G401.6 (cell line): ENCODE results near the gene ADAM12.

Experiments
- FAIRE-seq: peaks from 2 replicates; lab custom pipeline; 2012; peaks lifted over from hg19 to GRCh38; lab: Jason Lieb, UNC

ADAM12 gene

DNA sequence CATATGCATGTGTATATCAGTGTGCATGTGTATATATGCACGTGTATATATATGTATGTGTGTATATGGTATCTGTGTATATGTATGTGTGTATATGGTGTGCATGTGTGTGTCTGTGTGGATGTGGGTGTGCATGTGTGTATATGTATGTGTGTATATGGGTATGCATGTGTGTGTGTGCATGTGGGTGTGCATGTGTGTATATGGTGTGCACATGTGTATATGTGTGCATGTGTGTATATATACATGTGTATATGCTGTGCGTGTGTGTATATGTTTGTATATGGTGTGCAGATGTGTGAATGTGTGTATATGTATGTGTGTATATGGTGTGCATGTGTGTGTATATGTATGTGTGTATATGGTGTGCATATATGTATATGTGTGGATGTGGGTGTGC, 245.2 kb downstream of the ADAM12 start:
- no peak for FAIRE-seq

DNA sequence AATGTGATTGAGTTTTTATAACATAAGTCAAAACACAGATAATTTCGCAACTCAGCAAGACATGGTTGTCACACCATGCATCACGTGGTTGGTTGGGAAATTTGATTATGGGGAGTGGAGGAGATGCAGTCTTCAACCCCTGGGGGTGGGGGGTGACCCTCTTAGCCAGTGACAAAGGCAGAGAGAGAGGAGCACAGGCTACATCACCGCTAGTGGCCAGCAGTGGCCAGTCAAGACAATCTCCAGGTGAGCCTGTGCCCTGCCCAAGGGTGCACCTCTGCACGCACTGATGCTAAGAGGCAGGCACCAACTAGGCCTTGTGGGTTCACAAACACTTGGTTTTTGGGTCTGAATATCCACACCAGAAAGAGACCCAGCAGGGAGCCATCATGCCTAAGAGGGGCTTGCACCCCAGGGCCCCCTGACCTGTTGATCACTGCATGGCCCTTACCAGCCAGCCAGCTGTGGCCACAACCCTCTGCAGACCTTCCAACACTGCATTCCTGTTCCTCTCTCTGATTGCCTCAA, 247.5 kb downstream of the ADAM12 start:
- no peak for FAIRE-seq

DNA sequence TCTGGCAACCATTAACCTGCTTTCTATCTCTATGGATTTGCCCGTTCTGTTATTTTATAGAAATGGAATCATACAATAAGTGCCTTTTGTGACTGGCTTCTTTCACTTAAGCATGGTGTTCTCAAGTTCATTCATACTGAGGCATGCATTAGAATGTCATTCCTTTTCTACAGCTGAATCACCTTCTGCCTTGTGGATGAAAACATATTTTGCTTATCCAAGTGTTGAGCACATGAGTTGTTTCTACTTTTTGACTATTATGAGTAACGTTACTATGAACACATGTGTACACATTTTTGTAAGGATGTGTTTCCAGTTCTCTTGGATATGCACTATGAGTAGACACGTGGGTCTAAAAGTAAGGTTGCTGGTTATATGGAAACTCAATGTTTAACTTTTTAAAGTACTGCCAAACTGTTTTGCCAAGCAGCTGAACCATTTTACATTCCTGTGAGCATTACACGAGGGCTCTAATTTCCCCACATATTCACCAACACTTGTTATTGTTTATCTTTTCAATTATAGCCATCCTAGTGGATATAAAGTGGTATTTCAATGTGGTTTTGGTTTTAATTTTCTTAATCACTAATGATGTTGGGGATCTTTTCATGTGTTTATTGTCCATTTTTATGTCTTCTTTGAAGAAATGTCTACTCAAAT, 250.6 kb downstream of the ADAM12 start:
- FAIRE-seq: no peak

DNA sequence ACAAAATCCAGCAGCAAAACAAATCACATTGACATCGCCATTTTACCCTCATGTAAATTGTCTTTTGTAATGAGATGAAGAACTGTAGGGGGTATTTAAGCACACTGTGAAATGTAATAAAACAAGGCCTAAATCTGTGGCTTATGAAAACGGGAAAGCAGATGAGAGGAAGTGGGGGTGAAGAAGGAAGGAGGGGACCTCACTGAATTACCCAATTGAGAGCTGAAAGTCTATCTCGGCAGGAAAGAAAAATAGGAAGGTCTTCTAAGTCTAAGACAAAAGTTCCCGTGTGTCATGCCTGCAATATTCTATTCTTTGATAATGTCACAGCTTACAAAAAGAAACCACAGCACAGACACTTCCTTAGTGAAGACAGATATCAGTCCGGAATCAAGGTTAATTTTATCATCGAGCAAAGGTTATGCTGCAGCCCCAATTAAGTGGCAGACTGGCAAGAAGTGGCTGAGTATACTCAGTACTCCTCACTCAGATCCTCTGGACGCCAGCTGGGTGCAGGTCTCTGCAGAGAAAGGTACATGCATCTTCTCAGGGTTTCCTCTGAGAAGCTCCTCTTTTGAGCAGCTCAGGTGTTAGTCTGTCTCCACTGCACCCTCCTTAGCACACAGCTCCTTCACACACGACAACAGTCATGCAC, 252.2 kb downstream of the ADAM12 start:
- FAIRE-seq: no peak

DNA sequence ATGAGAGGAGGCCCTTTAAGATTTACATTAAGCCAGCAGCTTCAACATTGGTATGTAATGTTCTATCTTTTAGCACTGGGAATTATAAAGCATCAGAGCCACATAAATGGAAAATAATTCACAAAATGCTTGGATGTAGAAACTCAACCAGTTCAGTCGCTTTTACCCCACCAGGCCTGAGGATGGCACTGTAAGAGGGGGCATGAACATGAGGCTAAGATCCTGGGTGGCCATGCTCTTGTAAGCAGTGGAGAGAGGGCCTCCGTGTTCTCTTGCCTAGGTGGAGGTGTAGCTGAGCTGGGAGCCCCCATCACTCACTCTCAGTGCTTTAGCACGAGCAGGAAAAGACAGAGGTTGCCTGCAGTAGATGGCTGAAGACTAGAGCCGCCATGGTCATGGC, 253.1 kb downstream of the ADAM12 start:
- FAIRE-seq: no peak

DNA sequence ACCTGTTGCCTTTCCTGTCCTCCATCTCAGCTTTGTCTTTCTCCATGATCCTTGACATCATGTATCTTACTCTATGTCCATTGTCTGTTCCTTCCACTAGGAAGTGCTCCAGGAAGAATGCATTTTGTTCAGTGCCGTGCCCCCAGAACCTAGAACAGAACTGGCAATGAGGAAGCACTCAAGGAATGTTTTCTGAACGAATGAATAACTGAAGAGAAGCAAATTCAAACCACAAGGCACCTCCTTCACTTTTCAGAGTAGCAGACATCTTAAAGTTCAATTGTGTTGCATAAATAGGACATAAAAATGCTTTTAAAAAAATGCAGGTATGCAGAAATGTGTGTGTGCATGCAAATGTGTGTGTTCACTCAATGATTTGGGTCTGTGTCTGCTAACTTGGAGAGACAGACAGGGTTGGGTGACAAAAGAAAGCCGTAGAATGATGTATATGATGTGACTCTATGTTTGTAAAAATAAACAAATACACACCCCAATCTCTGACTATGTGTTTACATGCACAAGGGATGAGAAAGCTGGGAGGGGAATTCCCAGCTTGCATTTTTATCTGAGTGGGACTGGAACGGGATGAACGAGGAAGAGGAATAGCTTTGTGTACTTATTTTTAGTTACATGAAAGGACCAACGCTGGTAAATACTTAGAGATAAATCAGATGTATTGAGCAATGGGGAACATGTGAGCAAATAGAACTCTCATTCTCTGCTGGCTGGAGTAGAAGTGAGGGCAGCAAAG, 254.2 kb downstream of the ADAM12 start:
- no peak for FAIRE-seq

DNA sequence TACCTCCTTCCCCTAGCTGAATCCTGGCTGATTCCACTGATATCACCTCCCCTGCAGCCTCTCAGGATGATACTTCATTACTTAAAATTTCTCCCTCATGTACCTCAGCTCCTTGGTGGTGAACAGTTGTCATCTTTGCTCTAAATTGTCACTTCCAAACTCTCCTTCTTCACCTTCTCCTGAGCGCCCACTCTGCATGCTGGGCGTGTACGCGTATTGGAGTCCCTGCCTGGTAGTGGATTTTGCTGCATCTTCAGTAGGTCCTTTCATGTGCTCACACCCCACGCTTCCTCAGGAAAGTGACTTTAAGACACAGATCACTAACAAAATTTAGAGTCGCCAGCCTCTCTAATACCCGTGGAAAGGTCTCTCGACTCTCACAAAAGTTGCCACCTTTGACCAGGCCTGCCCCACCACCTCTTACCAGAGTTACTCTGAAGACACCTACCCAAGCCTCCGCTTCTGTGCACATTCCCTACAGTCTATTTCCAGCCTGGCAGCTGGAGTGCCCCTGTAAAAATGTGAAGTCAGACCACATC, 255.1 kb downstream of the ADAM12 start:
- no peak for FAIRE-seq

DNA sequence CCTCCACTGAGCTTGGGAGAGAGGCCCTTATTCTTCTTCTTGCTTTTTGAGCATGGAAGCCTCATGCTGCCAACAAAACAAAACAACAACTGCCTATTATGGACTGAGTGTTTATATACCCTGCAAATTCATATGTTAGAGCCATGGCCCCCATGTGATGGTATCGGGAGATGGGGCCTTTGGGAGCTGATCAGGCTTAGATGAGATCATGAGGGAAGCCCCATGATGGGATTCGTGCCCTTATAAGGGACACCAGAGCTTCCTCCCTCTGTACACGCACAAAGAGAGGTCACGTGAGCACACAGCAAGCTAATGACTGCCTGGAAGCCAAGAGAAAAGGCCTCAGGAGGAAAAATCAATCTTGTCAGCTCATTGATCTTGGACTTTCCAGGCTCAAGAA, 256.9 kb downstream of the ADAM12 start:
- no peak for FAIRE-seq

DNA sequence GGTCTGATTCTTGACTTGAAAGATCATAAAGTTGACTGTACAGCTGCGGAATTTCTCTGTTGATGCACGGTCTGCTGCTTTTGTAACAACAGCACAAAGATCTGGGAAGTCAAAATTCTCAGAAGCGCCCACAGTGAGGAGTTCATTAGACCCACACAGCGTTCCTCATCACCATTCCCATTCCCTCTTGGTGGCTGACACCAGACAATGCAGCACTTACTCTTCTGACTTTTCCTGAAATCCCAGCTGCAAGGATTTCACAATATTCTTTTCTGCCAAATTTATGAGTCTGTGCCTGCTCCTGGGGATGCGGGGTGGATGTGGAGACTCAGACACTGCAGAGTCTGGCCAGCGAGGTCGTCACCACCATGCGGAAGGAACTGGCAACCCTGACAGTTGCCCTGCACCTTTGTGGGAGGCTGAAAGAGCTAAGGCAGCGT, 258.0 kb downstream of the ADAM12 start:
- no peak for FAIRE-seq

DNA sequence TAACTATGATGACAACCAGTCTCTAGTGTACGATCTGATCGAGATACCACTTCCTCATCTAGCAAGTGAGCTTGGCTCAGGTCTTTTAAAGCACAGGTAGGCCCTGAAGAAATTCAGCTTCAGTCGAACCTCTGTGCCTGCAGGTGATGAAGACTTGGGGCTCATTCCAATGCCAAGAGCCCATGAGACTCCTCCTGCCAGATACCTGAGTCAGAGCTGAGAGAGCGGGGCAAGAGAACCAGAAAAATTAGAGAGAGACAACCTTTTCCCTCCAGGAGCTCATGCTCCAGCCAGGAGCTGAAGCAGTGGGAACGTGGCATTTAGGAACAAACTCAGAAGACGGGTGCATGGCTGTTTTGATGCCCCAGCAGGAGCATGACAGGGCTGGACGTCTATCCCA, 259.3 kb downstream of the ADAM12 start:
- no peak for FAIRE-seq

DNA sequence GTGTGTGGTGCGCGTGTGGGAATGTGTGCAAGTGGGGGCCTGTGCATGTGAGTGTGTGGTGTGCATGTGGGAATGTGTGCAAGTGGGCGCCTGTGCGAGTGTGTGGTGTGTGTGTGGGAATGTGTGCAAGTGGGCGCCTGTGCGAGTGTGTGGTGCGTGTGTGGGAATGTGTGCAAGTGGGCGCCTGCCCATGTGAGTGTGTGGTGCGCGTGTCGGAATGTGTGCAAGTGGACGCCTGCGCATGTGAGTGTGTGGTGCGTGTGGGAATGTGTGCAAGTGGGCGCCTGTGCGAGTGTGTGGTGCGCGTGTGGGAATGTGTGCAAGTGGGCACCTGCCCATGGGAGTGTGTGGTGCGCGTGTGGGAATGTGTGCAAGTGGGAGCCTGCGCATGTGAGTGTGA, 259.7 kb downstream of the ADAM12 start:
- FAIRE-seq: no peak

DNA sequence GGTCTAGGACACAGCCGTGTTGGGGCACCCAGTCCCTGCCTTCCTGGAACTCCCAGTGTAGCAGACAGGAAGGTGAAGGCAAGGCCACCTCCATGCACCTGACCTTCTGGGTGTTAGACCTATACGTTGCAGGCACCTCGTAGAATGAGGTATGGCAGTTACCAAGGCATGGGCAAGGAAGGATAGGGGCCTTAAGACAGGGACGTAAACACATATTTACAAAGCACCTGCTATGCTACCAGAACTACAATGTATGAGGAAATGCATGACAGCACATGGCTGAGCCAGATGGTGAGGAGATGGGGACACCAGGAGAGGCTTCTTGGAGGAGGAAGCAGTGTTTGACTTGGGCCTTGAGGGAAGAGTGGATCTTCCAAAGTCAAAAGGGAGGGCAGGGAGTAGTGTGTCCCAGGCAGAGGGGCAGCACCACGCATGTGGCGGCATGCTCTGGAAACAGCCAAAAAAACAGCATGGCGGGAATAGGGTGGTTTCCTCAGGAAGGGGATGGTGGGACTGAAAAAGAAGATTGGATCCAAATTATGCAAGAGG, 260.7 kb downstream of the ADAM12 start:
- no peak for FAIRE-seq

DNA sequence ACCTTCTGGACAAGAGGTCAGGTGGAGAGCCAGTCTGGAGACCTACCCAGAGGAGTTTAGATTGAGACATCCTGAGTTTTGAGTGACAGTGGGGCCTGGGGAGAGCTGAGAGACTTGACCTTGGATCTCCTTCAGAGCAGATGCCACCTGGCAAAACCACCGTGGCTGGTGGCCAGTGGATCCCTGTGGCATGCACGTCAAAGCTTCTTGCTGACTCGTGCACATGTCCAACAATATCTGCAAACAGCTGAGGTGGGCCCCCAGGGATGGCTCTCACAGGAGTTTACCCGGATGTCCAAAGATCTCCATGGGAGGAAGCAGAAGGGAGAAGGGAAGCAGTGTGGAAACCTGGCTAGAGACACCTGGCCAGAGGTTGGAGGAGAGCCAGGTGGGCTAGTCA, 261.4 kb downstream of the ADAM12 start:
- FAIRE-seq: no peak

DNA sequence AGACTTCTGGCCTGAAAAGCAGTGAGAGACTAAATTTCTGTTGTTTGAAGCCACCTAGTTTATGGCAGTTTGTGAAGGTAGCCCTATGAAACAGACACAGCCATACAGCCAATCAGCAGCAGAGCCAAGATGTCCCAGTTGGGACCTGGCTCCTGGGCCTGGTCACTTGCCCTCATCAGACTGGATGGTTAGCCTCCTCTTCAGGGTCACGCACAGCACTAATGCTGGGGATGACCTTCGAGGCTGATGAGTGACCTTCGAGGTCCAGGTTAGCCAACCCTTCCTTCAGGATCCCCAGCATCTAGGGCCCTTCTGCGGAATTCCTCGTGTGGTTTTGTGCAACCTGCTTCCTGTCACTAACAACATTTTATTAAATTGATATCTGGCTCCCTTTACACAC, 262.3 kb downstream of the ADAM12 start:
- no peak for FAIRE-seq

DNA sequence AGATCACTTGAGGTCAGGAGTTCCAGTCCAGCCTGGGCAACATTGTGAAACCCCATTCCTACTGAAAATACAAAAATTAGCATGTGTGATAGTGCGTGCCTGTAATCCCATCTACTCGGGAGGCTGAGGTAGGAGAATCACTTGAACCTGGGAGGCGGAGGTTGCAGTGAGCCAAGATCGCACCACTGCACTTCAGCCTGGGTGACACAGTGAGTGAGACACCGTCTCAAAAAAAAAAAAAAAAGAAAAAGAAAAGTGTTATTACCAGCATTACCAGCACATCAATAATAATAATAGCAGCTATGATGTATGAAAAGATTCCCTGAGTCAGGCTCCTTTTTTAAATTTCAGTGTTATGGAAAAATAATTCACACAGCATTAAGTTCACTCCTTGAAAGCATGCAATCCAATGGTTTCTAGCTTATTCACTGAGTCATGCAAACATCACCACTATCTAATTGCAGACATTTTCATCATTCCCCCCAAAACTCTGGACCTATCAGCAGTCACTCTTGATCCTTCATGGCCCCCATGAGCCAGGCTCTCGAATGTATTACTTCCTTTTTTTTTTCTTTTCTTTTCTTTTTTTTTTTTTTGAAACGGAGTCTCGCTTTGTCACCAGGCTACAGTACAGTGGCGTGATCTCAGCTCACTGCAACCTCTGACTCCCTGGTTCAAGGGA, 263.5 kb downstream of the ADAM12 start:
- FAIRE-seq: no peak

DNA sequence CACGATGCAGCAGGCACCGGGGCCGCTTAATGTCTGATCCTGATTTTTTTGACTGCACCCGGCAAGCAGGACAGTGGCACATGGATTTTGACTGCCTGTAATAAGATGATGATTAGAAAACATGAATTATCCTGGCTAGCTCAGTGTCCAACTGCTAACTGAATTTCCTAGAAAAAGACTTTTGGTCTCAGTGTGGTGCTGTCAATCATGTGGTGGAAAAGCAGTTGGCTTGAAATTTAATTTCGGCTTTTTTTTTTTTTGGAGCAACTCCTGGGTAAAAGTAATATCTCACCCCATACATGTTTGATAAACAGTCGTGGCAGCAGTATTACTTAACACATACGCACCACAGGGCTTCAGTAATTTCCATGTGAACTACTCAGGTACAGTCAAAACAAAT, 264.2 kb downstream of the ADAM12 start:
- no peak for FAIRE-seq

DNA sequence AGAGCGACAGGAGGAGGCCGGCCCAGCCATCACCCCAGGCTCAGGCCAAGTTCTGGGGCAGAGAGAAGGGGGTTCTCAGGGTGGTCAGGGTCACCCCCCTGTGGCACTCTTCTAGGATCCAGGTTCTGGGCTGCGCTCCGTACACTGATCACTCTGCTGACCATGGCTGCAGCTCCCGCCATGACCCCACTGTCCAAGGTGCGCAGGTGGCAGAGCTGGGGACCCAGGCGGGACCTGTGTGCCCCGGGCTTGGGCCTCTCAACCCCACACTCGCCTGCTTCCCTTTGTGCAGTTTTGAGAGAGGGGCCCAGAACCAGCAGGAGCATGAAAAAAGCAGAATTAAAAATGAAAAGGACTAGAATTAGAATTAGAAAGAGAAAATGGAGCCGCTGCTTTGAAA, 264.8 kb downstream of the ADAM12 start:
- FAIRE-seq: no peak

DNA sequence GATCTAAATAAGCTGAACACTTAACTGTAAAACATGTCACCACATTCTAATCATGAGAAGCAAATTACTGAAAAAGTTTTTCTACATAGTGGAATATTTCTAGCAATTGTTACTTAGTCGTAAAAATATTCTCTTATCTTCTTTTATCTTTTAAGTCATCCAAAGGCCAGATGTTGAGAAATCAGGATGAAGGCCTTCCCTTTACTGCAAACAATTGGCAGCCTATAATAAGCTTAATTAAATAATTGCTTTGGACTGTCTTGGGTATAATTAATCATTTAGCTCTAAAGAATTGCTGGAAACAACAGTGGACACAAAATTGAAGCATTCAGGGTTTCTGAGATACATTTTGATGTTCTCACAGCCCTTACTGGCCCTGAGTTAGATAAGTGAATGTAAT, 265.4 kb downstream of the ADAM12 start:
- no peak for FAIRE-seq

DNA sequence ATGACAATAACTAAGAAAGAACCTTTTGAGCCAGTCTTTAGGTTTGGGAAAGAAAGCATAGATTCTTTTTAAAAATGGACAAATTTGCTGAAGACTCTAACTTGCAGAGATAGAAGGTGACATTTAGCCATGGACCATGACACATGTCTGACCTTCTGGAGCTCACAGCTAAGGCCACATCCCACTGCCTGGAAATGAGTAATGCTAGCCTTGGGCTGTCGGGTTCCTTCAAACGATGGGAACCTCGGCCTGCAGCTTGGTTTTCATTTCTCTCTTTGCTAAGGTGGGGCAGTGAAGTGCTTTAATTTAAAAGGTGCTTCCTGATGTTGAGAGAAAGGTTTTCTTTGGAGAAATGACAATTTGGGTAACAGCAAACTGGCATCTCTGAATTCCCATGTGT, 268.7 kb downstream of the ADAM12 start:
- no peak for FAIRE-seq

DNA sequence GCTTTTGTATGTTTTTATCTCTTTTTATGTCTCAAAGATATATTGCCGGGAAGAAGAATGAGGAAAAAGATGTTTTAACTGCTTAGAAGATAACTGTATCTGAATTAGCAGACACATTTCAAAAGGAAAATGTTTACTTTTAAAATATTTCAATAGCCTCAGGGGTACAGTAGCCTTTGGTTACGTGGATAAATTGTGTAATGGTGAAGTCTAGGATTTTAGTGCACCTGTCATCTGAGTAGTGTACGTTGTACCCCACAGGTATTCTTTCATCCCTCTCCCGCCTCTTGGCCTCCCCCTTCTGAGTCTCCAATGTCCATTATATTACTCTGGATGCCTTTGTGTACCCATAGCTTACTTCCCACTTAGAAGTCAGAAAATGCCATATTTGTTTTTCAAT, 269.8 kb downstream of the ADAM12 start:
- FAIRE-seq: no peak

DNA sequence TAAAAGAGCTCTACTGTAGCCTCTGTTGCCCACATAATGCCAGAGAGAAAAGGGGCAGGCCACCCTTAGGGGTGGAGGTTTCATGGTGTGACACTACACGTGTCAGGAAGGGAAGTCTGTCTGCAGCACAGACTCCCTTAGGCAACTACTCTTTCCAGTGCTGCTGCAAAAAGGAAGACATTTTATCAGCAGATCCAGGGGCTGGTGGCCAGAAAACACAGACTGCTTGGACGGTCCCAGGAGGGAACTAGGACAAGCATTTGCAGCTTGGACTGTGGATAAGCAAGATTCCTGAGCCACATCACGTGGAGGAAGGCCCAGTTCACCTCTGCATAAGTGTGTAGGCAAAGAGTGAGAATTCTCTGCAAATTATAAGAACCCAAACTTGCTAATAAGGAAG, 271.1 kb downstream of the ADAM12 start:
- FAIRE-seq: no peak

DNA sequence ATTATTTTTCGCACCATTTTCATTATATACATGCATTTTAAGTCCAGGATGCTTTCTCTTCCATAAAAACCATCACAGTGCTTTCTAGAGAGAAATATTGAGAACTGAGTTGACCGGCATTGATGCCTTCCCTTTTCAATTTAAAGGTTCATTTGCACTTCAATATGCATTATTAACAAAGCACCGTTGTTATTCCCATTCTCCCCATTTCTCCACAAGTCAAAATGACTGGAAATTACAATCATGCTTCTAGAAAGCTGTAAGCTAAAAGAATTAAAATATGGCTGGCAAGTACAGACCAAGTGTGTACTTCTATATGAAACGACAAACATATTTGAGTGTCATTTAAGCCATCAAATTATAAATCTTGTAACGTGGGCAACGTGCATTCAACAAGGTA, 272.4 kb downstream of the ADAM12 start:
- no peak for FAIRE-seq
